ES-I3 (cell line): Measurements from ENCODE around the gene SDK2.

ENCODE experiments used
- H3K36me3 ChIP-seq: 2 replicates; pipeline ENCODE4 v1.6.1; 2013; ENCODE audit warnings: mild to moderate bottlenecking, low read length, control low read depth, moderate library complexity; ENCODE audit not compliant: insufficient read depth
- H3K4me1 ChIP-seq: 2 replicates; pipeline ENCODE4 v1.6.1; 2013; ENCODE audit warnings: mild to moderate bottlenecking, control low read depth, low read length; ENCODE audit not compliant: insufficient read depth
- H3K9ac ChIP-seq: 2 replicates; pipeline ENCODE4 v1.6.1; 2013; ENCODE audit warnings: low read depth, mild to moderate bottlenecking, low read length, moderate library complexity
- H3K9me3 ChIP-seq: 2 replicates; pipeline ENCODE4 v1.6.1; 2013; ENCODE audit warnings: mild to moderate bottlenecking, low read length, moderate library complexity; ENCODE audit not compliant: control insufficient read depth, insufficient read depth

SDK2 gene

DNA sequence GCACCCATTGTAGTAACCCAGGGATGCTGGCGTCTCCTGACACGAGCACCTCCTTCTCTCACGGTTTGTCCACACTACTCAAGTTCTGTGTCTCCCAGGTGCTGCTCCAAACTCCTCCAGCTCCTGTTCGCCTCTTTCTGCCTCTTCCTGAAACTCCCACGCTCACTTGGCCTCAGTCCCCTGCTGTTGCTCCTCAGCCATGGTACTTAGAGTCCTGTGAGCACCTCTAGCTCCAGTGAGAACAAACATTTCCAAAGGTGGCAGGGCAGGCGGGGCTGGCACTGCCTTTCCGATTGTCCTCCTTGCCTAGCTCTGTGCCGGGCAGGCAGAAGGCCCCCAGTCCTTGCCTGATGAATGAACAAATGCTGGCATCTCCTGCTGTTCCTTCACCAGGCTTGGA lies 146.1 kb downstream of the SDK2 start:
- peaks cover 7% of the 10 kb centered on the region for H3K4me1 ChIP-seq
- no peak overlapping the region for H3K9ac ChIP-seq
- no peaks in the 10 kb centered on the region for H3K36me3 ChIP-seq
- no peaks in the 10 kb centered on the region for H3K9me3 ChIP-seq

DNA sequence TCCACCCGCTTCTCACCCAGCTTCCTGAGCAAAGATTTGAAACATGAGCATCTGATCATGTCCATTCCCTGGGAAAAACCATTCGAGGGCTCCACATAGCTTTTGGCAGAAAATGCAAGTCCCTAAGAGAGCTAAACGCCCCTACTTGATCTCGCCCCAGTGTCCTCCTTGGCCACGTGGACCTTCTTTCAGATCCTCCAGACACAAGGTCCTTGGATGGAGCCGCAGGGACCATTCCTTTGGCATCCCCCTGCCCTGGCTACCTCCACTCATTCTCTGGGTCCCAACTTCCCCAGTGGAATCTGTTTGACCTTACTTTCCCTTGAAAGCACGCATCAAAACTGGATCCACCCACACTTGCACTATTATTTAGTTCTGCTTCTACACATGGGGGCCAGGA lies 146.5 kb downstream of the SDK2 start:
- Histone ChIP-seq H3K36me3 (no peaks in the 10 kb centered on the region), H3K9me3 (no peaks in the 10 kb centered on the region), H3K9ac (no peak overlapping the region), H3K4me1 (peaks cover 7% of the 10 kb centered on the region)

- Histone ChIP-seq H3K9ac (no peak overlapping the region), H3K36me3 (no peaks in the 10 kb centered on the region), H3K9me3 (no peaks in the 10 kb centered on the region), H3K4me1 (peaks cover 18% of the 10 kb centered on the region)
These were observed 148.0 kb downstream of the SDK2 start for GRCh38 chr17:73496232-73496631.

DNA sequence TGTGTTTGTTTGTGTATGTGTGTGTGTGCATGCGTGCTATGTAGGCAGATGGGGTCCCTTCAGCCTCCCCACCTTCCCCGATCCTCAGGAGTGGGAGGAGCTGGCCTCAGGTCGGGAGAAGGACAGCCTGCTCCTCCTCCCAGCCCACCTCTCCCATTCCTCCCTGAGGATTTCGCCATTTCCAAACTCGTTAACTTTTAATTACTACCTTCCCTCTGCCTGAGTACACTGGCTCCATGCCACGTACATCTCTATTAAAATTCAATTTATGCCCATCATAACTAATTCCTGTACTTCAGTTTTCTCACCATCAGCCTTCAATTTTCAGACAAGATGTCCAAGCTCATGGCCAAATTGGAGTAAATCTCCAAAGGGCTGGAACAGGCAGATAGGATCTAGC lies 148.6 kb downstream of the SDK2 start:
- Histone ChIP-seq H3K36me3 (no peaks in the 10 kb centered on the region), H3K9ac (no peak overlapping the region), H3K4me1 (peaks cover 18% of the 10 kb centered on the region), H3K9me3 (no peaks in the 10 kb centered on the region)

- H3K9me3 ChIP-seq: no peaks in the 10 kb centered on the region
These were observed 149.3 kb downstream of the SDK2 start for GRCh38 chr17:73494950-73495349.

GRCh38 chr17:73493956-73494926 lies 150.0 kb downstream of the SDK2 start:
- Histone ChIP-seq H3K4me1 (peaks cover 18% of the 10 kb centered on the region), H3K36me3 (no peaks in the 10 kb centered on the region; the same call in 1 of the 2 replicates), H3K9ac (no peak overlapping the region), H3K9me3 (no peaks in the 10 kb centered on the region)

More at GRCh38 chr17:73494950-73495349, 149.3 kb downstream of the SDK2 start:
- no peak overlapping the region for H3K9ac ChIP-seq
- H3K4me1 ChIP-seq: peaks cover 18% of the 10 kb centered on the region
- no peaks in the 10 kb centered on the region; the same call in 1 of the 2 replicates for H3K36me3 ChIP-seq

- Histone ChIP-seq H3K9me3 (no peaks in the 10 kb centered on the region), H3K4me1 (peaks cover 18% of the 10 kb centered on the region), H3K36me3 (no peaks in the 10 kb centered on the region; the same call in 1 of the 2 replicates), H3K9ac (no peak overlapping the region)
These were observed 151.1 kb downstream of the SDK2 start for GRCh38 chr17:73492821-73493814.

DNA sequence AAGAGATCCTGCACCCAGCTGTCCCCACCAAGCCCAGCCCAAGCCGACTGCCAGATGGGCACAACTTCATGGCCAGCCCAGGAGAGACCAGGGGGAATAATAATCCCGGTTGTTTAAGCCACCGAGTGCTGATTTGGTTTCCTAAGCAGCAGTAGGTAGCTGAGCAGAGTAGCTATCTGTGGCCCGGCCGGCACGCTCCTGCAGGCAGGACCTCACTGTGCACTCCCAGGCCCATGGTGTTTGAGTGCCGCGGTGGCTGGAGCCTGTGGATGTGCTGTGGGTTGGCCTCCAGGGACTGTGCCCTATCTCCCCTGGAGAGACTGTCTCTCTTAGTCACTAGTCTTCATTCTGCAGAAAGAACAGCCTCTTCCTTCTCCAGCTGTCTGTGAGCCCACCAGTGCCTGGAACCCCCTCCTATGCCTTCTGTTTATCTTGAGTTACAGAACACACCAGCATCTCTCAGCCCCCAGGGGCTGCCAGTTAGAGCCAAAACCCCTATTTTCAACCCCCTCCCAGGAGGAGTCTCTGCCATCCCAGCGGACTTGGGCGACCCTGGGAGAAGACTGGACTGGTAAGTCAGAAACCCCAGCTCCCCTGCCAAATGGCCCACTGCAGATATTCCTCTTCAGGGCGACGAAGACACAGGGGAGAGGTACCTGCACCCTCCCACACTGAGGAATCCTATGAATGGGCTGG lies 152.0 kb downstream of the SDK2 start:
- H3K36me3 ChIP-seq: no peaks in the 10 kb centered on the region; the same call in 1 of the 2 replicates
- peaks cover 18% of the 10 kb centered on the region for H3K4me1 ChIP-seq
- H3K9me3 ChIP-seq: no peaks in the 10 kb centered on the region
- no peak overlapping the region for H3K9ac ChIP-seq

DNA sequence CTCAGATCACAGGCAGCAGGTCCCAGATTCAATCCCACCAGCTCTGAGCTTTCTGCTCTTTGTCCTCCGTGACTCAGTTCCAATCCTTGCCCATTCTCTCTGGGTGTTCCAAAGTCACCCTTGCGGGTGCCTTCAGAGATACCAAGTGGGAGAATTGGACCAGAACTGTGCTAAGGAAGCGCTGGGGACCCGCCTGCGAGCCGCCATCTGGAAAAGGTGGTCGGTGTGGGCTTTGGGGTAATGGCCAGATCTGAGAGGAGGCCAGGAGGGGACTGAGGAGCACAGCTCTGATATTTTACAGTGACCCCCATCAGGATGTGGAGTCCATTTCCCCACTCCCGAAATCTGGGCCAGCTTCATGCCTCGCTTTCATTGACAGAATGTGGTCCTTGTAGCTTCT lies 152.6 kb downstream of the SDK2 start:
- Histone ChIP-seq H3K4me1 (peaks cover 18% of the 10 kb centered on the region), H3K36me3 (no peaks in the 10 kb centered on the region; the same call in 1 of the 2 replicates), H3K9me3 (no peaks in the 10 kb centered on the region), H3K9ac (no peak overlapping the region)

- Histone ChIP-seq H3K9ac (no peak overlapping the region), H3K4me1 (peaks cover 18% of the 10 kb centered on the region), H3K36me3 (no peaks in the 10 kb centered on the region; the same call in 1 of the 2 replicates)
These were observed 153.4 kb downstream of the SDK2 start for GRCh38 chr17:73490851-73491250.

DNA sequence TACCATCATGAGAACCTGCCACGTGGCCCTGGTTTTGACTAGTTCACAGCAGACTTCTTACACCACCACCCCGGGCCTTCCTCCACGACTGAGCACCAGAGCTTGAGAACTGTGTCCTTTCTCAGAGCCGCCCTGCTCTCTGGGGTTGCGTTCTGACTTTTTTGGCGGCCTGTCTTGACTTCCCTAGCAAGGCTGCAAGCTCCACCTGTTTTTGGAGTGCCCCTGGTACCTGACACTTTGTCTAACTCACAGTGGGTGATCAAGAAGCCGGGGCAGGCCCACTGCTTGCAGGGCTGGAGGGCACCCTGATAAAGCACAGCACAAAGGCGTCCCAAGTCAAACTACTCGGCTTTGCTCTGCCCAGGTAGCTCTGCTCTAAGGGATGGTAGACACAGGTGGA lies 154.3 kb downstream of the SDK2 start:
- H3K4me1 ChIP-seq: peaks cover 18% of the 10 kb centered on the region
- no peak overlapping the region for H3K9ac ChIP-seq
- H3K9me3 ChIP-seq: peaks cover 10% of the 10 kb centered on the region
- no peaks in the 10 kb centered on the region; the same call in 1 of the 2 replicates for H3K36me3 ChIP-seq

More at GRCh38 chr17:73490851-73491250, 153.4 kb downstream of the SDK2 start:
- peaks cover 1% of the 10 kb centered on the region for H3K9me3 ChIP-seq

DNA sequence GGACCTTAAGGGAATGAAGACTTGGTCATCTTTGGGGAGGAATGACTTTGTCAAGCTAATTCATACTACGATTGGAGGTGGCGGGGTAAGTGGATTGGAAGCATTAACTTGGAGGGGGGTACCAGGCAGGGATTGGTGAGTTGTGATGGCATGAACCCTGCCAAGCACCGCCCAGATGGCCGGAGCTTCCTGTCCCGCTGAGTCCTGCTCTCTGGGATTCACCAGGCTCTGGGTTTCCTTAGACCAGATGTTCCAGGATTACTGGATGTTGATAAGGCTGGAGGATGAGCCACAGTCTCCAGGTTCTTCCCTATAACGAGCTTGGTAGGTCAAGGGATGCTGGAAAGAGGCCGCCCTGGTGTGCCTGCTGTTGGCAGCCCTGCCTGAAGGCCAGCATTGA lies 154.9 kb downstream of the SDK2 start:
- Histone ChIP-seq H3K36me3 (no peaks in the 10 kb centered on the region; the same call in 1 of the 2 replicates), H3K9me3 (peaks cover 13% of the 10 kb centered on the region), H3K4me1 (peaks cover 18% of the 10 kb centered on the region), H3K9ac (no peak overlapping the region)

DNA sequence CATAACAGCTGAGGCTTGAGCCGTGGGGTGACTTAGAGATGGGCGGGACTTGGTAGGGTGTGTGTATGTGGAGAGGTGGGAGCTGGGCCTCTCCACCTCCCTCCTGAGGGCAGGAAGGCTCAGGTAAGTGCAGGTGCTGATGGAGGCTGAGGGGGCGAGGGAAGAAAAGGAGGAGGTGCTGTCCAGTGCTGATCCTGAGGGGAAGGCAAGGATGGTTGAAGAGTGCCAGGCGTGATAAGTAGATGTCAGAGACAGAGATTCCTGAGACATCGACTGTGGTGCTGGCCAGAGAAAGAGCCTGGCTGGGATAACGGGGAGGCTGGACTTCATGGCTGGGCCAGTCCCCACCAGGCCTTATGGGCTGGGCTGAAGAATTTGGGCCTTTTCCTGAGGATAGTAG lies 159.1 kb downstream of the SDK2 start:
- Histone ChIP-seq H3K9me3 (peaks cover 13% of the 10 kb centered on the region), H3K4me1 (no peaks in the 10 kb centered on the region), H3K36me3 (no peaks in the 10 kb centered on the region; the same call in 1 of the 2 replicates), H3K9ac (no peak overlapping the region)

DNA sequence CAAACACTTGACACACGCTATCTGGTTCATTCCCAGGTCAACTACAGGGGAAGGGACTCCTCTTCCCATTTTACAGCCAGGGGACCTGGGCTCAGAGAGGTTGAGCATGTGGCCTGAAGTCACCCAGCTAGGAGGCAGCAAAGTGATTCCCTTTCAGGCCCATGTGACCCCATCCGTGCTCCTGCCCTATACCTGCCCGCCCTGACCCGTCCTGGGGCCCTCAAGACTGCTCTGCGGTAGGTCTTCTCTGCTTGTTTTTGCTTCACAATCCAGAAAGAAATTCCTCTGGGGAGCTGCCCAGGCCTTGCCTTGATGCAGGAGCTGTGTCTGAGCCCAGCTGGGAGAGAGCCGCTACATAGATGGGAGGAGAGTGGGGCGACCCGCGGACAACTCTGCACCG lies 161.4 kb downstream of the SDK2 start:
- no peak overlapping the region for H3K9ac ChIP-seq
- H3K4me1 ChIP-seq: no peaks in the 10 kb centered on the region
- H3K9me3 ChIP-seq: peaks cover 13% of the 10 kb centered on the region
- H3K36me3 ChIP-seq: no peaks in the 10 kb centered on the region
